Measurements from ENCODE around the gene FBXW11. TPM values are rescaled to one million over a fixed set of nuclear protein-coding genes. Genes with fewer than 3 reads are reported as not detected.
A peak's percentile ranks its signal among the peaks of the same experiment; 100 is the strongest.

Gene FBXW11
- total RNA-seq, 1 experiment from 2014 or later = 85.3 TPM

DNA sequence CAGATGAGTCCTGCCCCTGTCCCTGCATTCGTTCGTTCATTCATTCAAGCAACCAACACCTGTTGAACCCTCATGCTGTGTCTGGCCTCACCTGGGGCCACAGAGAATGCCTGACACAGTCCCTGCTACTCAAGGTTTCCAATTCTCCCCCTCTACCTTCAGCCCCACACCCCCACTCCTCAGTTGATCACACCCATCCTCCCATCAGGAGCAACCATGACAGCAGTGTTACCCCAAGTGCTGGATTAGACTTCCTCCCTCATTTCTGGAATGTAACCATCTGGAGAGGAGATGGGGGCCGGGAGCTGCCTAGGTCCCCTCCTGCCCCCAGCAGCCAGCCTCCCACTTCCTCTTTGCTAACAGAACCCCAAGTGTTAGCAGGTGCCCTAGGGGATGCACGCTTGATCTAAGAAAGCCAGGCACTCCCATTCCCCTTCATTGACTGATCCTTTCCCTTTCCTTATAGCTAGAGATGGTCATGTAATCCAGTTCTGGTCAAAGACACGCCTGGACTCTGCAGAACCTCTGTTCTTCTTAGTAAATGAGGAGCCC, 163.6 kb downstream of the FBXW11 start:
- no peaks in the 10 kb centered on the region for H3K4me1 ChIP-seq (ENCODE audit: insufficient read depth, low read length)
- H4K91ac ChIP-seq (ENCODE audit: insufficient read length, low read depth, low read length) = no peak overlapping the region
- H3K14ac ChIP-seq (ENCODE audit: insufficient read depth, low read length) = no peak overlapping the region
- H3K4me2 ChIP-seq (ENCODE audit: insufficient read depth, insufficient read length, low read length) = no peak overlapping the region
- DNase-seq = peak; percentile 15
- H3K36me3 Mint-ChIP-seq (ENCODE audit: insufficient read depth in 1 of 3, low read depth in 3 of 3) = peaks cover 0 to 4% (median 0%) of the 10 kb centered on the region in 3 experiments; a peak in 2 of 7 replicates
- H3K23me2 ChIP-seq (ENCODE audit: insufficient read length, low read depth, low read length, poor library complexity, severe bottlenecking) = no peaks in the 10 kb centered on the region
- H3K56ac ChIP-seq (ENCODE audit: insufficient read length, low read depth, low read length) = no peak overlapping the region
- H2BK5ac ChIP-seq (ENCODE audit: insufficient read length, low read length) = no peak overlapping the region
- no peaks in the 10 kb centered on the region for H3K27me3 ChIP-seq (ENCODE audit: insufficient read depth, low read length)
- no peak overlapping the region for H2BK120ac ChIP-seq (ENCODE audit: low read depth, low read length, poor library complexity, severe bottlenecking)
- H3K9me3 Mint-ChIP-seq = peaks cover 0 to 4% of the 10 kb centered on the region in 2 experiments; a peak in 3 of 5 replicates
- H4K5ac ChIP-seq (ENCODE audit: insufficient read length, low read depth, low read length) = no peak overlapping the region
- no peak overlapping the region for H3K9ac ChIP-seq (ENCODE audit: extremely low read depth, insufficient read length, low read length)
- no peak overlapping the region for H3T11ph ChIP-seq (ENCODE audit: low read length)
- H2BK20ac ChIP-seq (ENCODE audit: low read depth, low read length, poor library complexity, severe bottlenecking) = no peak overlapping the region
- no peak overlapping the region for H2AFZ ChIP-seq (ENCODE audit: low read length)
- no peak overlapping the region for H3K4me3 Mint-ChIP-seq
- no peak overlapping the region for H2AK5ac ChIP-seq (ENCODE audit: insufficient read length, low read length)
- peaks cover 13 to 24% of the 10 kb centered on the region in 2 experiments for H3K4me1 Mint-ChIP-seq
- no peak overlapping the region for H3K4ac ChIP-seq (ENCODE audit: low read depth, low read length)
- H3K23ac ChIP-seq (ENCODE audit: insufficient read length, low read depth, low read length) = no peak overlapping the region
- no peak overlapping the region; a peak in 2 of 7 replicates for H3K27ac Mint-ChIP-seq
- H2BK15ac ChIP-seq (ENCODE audit: low read depth, low read length) = no peak overlapping the region
- H3K79me2 ChIP-seq (ENCODE audit: insufficient read depth, low read length) = no peaks in the 10 kb centered on the region
- no CpG with 5 or more reads among the region's 5 CpGs for WGBS (ENCODE audit: extremely low coverage, insufficient read length, low lambda C conversion rate)
- H3K27ac ChIP-seq (ENCODE audit: insufficient read length, low read depth, low read length) = no peak overlapping the region
- H4K20me1 ChIP-seq (ENCODE audit: control insufficient read depth, insufficient read depth, insufficient read length) = no peaks in the 10 kb centered on the region
- H3K18ac ChIP-seq (ENCODE audit: insufficient read length, low read depth, low read length) = no peak overlapping the region
- no peaks in the 10 kb centered on the region for H3K79me1 ChIP-seq (ENCODE audit: insufficient read depth, low read depth, low read length, poor library complexity, severe bottlenecking)
- H2BK12ac ChIP-seq (ENCODE audit: insufficient read length, low read depth, low read length) = no peak overlapping the region
- H3K27me3 Mint-ChIP-seq (ENCODE audit: low read depth) = peaks cover 2% of the 10 kb centered on the region; the same call in 1 of the 2 replicates
- H4K8ac ChIP-seq (replicated peaks; ENCODE audit: insufficient read length, low read depth, low read length) = no peak overlapping the region
- TF ChIP-seq, protein P1, sequence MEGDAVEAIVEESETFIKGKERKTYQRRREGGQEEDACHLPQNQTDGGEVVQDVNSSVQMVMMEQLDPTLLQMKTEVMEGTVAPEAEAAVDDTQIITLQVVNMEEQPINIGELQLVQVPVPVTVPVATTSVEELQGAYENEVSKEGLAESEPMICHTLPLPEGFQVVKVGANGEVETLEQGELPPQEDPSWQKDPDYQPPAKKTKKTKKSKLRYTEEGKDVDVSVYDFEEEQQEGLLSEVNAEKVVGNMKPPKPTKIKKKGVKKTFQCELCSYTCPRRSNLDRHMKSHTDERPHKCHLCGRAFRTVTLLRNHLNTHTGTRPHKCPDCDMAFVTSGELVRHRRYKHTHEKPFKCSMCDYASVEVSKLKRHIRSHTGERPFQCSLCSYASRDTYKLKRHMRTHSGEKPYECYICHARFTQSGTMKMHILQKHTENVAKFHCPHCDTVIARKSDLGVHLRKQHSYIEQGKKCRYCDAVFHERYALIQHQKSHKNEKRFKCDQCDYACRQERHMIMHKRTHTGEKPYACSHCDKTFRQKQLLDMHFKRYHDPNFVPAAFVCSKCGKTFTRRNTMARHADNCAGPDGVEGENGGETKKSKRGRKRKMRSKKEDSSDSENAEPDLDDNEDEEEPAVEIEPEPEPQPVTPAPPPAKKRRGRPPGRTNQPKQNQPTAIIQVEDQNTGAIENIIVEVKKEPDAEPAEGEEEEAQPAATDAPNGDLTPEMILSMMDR (conservative IDR thresholded peaks at IDR 0.05) = no peak
- no peaks in the 10 kb centered on the region for H3K9me3 ChIP-seq (ENCODE audit: control insufficient read depth, low read depth, low read length)
